ENCODE results near the gene AK8. TPM values are rescaled to one million over a fixed set of nuclear protein-coding genes. Genes with fewer than 3 reads are reported as not detected.

AK8 gene
- total and polyA plus RNA-seq, 2 experiments from 2014 or later: 0.40 to 4.5 TPM

GRCh38 chr9:132776891-132777290 is 101.2 kb downstream of the AK8 start:
- H3K27ac ChIP-seq: no peak overlapping the region
- DNase-seq (ENCODE audit: low spot score): no peak
- TF ChIP-seq EZH2phosphoT487 (IDR thresholded peaks at IDR 0.05; ENCODE audit: low read depth, severe bottlenecking, unreplicated experiment): no peak
- TF ChIP-seq EZH2 (IDR thresholded peaks at IDR 0.05; ENCODE audit: borderline replicate concordance): no peak
- TF ChIP-seq, protein P1, sequence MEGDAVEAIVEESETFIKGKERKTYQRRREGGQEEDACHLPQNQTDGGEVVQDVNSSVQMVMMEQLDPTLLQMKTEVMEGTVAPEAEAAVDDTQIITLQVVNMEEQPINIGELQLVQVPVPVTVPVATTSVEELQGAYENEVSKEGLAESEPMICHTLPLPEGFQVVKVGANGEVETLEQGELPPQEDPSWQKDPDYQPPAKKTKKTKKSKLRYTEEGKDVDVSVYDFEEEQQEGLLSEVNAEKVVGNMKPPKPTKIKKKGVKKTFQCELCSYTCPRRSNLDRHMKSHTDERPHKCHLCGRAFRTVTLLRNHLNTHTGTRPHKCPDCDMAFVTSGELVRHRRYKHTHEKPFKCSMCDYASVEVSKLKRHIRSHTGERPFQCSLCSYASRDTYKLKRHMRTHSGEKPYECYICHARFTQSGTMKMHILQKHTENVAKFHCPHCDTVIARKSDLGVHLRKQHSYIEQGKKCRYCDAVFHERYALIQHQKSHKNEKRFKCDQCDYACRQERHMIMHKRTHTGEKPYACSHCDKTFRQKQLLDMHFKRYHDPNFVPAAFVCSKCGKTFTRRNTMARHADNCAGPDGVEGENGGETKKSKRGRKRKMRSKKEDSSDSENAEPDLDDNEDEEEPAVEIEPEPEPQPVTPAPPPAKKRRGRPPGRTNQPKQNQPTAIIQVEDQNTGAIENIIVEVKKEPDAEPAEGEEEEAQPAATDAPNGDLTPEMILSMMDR (IDR thresholded peaks at IDR 0.05; ENCODE audit: poor library complexity): no peak
- H2AFZ ChIP-seq: no peak overlapping the region
- H3K4me2 ChIP-seq: no peak overlapping the region
- no peaks in the 10 kb centered on the region for H3K9me3 ChIP-seq (ENCODE audit: low read depth)
- H3K4me3 ChIP-seq: no peak overlapping the region
- H3K36me3 ChIP-seq (replicated peaks; ENCODE audit: insufficient read depth, low read depth): no peaks in the 10 kb centered on the region
- no peaks in the 10 kb centered on the region for H3K9me2 ChIP-seq (replicated peaks; ENCODE audit: insufficient read depth)
- WGBS (ENCODE audit: low lambda C conversion rate, missing lambda C conversion rate): 94% methylated on average over 6 of the region's 6 CpGs
- H3K4me1 ChIP-seq (ENCODE audit: insufficient read depth): no peaks in the 10 kb centered on the region
- H4K20me1 ChIP-seq (ENCODE audit: insufficient read depth, poor library complexity, severe bottlenecking): no peaks in the 10 kb centered on the region
- H3K27me3 ChIP-seq: no peaks in the 10 kb centered on the region
- H3K79me2 ChIP-seq: no peaks in the 10 kb centered on the region

- Histone ChIP-seq H3K27ac (no peak overlapping the region), H3K4me2 (no peak overlapping the region), H4K20me1 (ENCODE audit: insufficient read depth, poor library complexity, severe bottlenecking) (no peaks in the 10 kb centered on the region), H3K4me3 (no peak overlapping the region), H3K9me2 (replicated peaks; ENCODE audit: insufficient read depth) (no peaks in the 10 kb centered on the region), H2AFZ (no peak overlapping the region), H3K27me3 (no peaks in the 10 kb centered on the region), H3K4me1 (ENCODE audit: insufficient read depth) (no peaks in the 10 kb centered on the region), H3K79me2 (no peaks in the 10 kb centered on the region), H3K9me3 (ENCODE audit: low read depth) (no peaks in the 10 kb centered on the region), H3K36me3 (replicated peaks; ENCODE audit: insufficient read depth, low read depth) (no peaks in the 10 kb centered on the region)
- 93% methylated on average over 11 of the region's 11 CpGs for WGBS (ENCODE audit: low lambda C conversion rate, missing lambda C conversion rate)
- no peak for DNase-seq (ENCODE audit: low spot score)
- TF ChIP-seq EZH2 (IDR thresholded peaks at IDR 0.05; ENCODE audit: borderline replicate concordance): no peak
Measured at GRCh38 chr9:132776268-132776667, 101.8 kb downstream of the AK8 start.

GRCh38 chr9:132775720-132776119 is 102.4 kb downstream of the AK8 start:
- Histone ChIP-seq H3K4me1 (ENCODE audit: insufficient read depth) (peaks cover under 1% of the 10 kb centered on the region), H3K9me2 (replicated peaks; ENCODE audit: insufficient read depth) (no peaks in the 10 kb centered on the region), H3K4me3 (no peak overlapping the region), H4K20me1 (ENCODE audit: insufficient read depth, poor library complexity, severe bottlenecking) (no peaks in the 10 kb centered on the region), H3K36me3 (replicated peaks; ENCODE audit: insufficient read depth, low read depth) (no peaks in the 10 kb centered on the region), H3K79me2 (no peaks in the 10 kb centered on the region), H3K4me2 (no peak overlapping the region), H3K27me3 (no peaks in the 10 kb centered on the region), H2AFZ (no peak overlapping the region), H3K27ac (no peak overlapping the region), H3K9me3 (ENCODE audit: low read depth) (no peaks in the 10 kb centered on the region)
- no peak for DNase-seq (ENCODE audit: low spot score)
- 80% methylated on average over 4 of the region's 4 CpGs for WGBS (ENCODE audit: low lambda C conversion rate, missing lambda C conversion rate)
- TF ChIP-seq, protein P1 (IDR thresholded peaks at IDR 0.05; ENCODE audit: poor library complexity): no peak
- TF ChIP-seq EZH2phosphoT487 (IDR thresholded peaks at IDR 0.05; ENCODE audit: low read depth, severe bottlenecking, unreplicated experiment) (no peak), EZH2 (IDR thresholded peaks at IDR 0.05; ENCODE audit: borderline replicate concordance) (no peak)

DNA sequence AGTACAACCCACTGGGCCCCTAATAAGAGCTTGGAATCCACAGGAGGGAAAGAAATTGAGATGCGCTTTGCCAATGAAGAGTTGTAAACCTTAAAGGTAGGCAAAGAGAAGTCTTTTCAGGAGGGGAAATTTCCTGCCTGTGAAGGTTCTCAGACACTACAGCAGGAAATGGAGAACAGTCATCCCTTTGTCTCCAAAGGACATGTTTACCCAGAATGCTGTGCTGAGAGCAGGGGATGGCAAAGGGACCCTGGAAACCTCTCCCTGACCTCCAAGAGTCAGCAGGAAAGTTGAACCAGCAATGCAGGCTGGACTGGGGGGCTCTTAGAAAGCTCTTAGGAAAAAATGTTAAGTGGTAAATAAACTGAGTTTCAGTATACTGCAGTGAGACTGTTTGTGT is 103.2 kb downstream of the AK8 start:
- Histone ChIP-seq H3K4me2 (no peak overlapping the region), H2AFZ (no peak overlapping the region), H3K9me3 (ENCODE audit: low read depth) (no peaks in the 10 kb centered on the region), H3K4me3 (no peak overlapping the region), H3K4me1 (ENCODE audit: insufficient read depth) (peaks cover 5% of the 10 kb centered on the region), H3K9me2 (replicated peaks; ENCODE audit: insufficient read depth) (no peaks in the 10 kb centered on the region), H3K36me3 (replicated peaks; ENCODE audit: insufficient read depth, low read depth) (no peaks in the 10 kb centered on the region), H3K79me2 (no peaks in the 10 kb centered on the region), H3K27ac (no peak overlapping the region), H3K27me3 (no peaks in the 10 kb centered on the region), H4K20me1 (ENCODE audit: insufficient read depth, poor library complexity, severe bottlenecking) (no peaks in the 10 kb centered on the region)
- DNase-seq (ENCODE audit: low spot score): no peak
- 100% methylated on average over 1 of the region's 1 CpG for WGBS (ENCODE audit: low lambda C conversion rate, missing lambda C conversion rate)
- TF ChIP-seq EZH2phosphoT487 (IDR thresholded peaks at IDR 0.05; ENCODE audit: low read depth, severe bottlenecking, unreplicated experiment) (no peak), EZH2 (IDR thresholded peaks at IDR 0.05; ENCODE audit: borderline replicate concordance) (no peak)
- TF ChIP-seq, protein P1 (IDR thresholded peaks at IDR 0.05; ENCODE audit: poor library complexity): no peak
